GM12872 (cell line): ENCODE results near the gene LRRC8D.

Experiments used
- TF ChIP-seq, protein P1 (sequence below): IDR thresholded peaks from 3 replicates; pipeline ENCODE4 v1.5.1; 2011; ENCODE audit warnings: low read depth, mild to moderate bottlenecking, low read length, moderate library complexity; ENCODE audit not compliant: insufficient read depth

The LRRC8D gene

GRCh38 chr1:89938171-89939055 lies 117.6 kb downstream of the LRRC8D start:
- TF ChIP-seq, protein P1, sequence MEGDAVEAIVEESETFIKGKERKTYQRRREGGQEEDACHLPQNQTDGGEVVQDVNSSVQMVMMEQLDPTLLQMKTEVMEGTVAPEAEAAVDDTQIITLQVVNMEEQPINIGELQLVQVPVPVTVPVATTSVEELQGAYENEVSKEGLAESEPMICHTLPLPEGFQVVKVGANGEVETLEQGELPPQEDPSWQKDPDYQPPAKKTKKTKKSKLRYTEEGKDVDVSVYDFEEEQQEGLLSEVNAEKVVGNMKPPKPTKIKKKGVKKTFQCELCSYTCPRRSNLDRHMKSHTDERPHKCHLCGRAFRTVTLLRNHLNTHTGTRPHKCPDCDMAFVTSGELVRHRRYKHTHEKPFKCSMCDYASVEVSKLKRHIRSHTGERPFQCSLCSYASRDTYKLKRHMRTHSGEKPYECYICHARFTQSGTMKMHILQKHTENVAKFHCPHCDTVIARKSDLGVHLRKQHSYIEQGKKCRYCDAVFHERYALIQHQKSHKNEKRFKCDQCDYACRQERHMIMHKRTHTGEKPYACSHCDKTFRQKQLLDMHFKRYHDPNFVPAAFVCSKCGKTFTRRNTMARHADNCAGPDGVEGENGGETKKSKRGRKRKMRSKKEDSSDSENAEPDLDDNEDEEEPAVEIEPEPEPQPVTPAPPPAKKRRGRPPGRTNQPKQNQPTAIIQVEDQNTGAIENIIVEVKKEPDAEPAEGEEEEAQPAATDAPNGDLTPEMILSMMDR: no peak

DNA sequence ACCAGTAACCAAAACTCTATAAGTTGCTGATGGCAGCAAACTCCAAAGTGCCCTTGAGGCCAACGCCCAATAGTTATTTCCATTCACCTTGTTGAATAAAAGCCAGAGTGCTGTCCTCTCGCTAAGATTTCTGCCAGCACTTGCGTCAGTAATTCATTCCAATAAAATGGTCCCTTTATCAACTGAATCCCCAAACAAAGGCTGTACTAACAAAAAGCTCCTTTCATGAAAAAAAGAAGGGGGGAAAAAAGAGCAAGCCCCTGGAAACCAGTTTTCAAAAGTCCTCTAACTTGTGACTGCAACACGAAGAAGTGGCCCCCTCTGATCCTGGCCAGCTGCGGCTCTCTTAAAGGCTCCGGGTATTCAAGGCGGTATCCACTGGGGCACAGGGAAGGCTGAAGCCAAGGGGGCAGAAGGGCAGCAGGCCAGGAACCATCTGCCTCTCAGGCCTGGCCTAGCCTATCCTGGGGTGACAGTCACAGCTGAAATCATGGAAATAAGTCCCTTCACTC lies 118.3 kb downstream of the LRRC8D start:
- TF ChIP-seq, protein P1: no peak

DNA sequence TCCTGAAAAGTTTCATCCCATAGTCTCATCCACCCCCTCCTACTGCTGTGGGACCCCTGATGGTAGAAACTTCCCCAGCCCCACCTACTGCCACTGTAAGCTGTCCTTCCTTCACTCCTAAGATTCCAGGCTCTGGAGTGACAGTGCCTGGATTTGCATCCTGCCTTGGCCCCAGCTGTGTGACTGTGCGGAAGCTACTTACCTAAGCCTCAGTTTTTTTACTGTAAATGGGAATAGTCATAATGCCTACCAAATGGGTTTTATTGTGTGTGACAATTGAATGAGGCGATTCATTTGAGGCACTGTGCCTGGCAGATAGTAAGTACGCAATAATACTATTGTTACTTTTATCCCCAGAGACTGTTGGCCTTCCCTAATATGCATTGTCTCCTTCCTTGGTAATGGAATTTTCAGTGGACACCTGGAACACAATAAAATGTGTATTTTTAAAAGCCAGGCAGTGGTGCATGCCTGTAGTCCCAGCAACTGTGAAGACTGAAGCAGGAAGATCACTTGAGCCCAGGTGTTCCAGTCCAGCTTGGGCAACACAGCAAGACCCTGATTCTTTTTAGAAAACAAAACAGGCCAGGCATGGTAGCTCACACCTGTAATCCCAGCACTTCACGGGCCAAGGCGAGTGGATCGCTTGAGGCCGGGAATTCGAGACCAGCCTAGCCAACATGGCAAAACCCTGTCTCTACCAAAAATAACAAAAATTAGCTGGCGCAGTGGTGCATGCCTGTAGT lies 119.0 kb downstream of the LRRC8D start:
- TF ChIP-seq, protein P1: no peak

- TF ChIP-seq, protein P1: no peak
Observed at GRCh38 chr1:89941110-89941766, 120.4 kb downstream of the LRRC8D start.

DNA sequence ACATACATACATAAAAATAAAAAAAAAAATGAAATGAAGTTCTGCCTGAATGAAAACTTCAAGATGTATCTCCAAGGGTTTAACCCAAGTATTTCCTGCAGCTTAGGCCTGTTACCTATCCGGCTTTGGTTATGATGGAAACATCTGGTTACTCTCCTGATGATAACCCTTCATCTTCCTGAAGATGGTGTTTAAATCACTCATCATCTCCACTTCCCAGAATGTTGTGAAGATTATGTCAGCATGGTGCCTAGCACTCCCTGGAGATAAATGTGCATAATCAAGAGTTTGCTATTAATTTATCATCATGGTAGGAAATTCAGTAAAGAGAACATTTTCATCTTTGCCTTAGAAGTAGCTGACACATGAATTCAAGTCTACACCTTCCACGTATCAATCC lies 121.2 kb downstream of the LRRC8D start:
- TF ChIP-seq, protein P1: no peak

DNA sequence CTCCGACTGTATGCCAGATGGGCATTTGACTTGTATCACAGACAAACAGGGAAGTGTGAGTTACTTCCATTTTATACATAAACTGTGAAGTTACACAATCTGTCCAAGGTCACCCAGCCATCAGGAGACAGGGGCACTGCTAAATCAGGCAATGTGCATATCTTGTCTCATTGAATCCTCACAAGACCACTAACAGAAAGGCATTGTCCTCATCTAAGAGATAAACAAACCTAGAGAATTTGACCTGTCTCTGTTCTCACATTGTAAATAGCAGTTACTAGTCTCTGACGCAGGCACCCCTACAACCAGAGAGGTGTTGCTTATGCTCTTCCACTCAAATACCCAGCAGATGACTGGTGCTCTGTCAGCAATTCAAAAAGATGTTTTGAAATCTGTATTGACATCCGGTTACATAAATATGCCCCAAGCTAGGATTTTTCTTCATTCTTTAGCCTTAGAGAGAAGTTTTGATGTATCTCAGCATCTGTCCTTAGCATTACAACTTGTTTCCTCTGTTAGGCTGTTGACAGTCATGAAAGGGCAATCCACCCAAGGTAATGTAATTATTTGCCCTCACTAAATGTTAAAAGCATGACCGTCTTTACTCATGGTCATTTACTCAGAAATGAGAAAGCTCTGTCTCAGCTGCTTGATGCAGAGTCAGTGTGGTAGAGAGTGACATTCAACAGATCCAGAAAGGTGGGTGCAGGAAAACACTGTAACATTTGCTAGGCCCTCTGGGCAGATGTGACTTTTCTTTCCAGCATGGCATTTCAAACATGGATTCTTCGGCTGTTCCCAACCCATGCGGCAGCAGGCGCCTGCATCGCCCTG lies 122.2 kb downstream of the LRRC8D start:
- TF ChIP-seq, protein P1: no peak
